ELF-1 (cell line): ENCODE data around the gene CIT.
A peak's percentile ranks its signal among the peaks of the same experiment; 100 is the strongest.
"Not testable (repeated sequence)": the region's sequence is repeated elsewhere in the genome, so short reads cannot be mapped to it uniquely, and the experiment has no call there.

Source experiments
- DNase-seq: peaks from one replicate; pipeline ENCODE4 v3.0.0-alpha.2; 2016; ENCODE audit warnings: low read depth, low spot score

The CIT gene

GRCh38 chr12:119678459-119678858 is 198.7 kb downstream of the CIT start:
- peak; percentile 24 for DNase-seq

DNA sequence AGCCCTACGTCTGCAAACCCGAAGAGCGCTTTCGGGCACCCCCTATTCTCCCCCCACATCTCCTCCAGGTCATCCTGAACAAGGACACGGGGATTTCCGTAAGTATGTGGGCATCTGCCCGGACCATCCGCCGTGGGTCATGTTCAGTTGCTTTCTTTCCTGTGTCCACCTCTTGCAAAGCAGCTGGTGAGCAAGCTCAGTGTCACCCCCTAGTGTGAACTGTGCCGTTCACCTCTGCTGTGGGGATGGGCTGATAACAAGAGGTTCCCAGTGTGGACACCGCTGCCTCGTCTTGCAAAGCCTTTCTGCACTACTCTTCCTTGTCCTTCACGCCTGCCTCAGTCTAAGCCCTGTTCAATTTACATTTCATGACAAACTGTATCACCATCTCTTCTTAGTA is 200.5 kb downstream of the CIT start:
- DNase-seq, result no peak

- DNase-seq, result no peak
Observed at GRCh38 chr12:119676022-119676421, 201.1 kb downstream of the CIT start.

DNA sequence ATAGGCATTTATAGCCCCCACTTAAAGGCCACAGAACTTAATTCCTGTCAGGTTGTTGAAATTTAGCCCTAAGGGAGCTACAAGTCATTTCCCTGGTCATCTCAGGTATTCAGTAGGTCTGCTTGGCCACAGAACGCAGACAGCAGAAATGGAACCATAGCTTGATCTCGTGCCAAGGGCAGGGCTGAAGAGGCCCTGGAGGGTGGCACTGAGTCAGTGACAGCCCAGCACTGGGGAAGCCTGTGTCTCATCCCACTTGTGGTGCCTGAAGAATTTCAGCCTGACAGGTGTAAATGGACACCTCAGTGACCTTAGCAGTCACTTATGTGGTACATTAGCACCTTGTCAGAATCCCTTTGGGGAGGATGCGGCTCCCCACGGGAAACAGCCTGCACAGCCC is 202.6 kb downstream of the CIT start:
- DNase-seq, result no peak

DNA sequence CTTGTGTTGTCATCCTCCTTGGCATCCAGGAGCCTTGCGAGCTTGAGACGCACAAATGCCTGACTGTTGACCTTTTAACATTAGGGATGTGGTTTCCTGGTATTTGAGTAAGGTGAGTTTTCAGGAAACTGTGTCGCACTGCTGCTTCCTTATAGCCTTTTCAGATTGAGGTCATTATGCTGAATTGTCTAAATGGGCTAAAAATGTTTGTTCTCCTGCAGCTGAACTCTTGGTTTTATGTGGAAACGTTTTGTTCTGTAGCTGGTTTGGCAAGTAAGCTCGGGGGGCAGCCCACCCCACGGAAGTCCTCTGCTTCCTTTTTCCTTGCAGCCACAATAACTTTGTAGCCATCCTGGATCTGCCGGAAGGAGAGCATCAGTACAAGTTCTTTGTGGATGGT is 203.5 kb downstream of the CIT start:
- no peak for DNase-seq

GRCh38 chr12:119672194-119672593 is 204.9 kb downstream of the CIT start:
- no peak for DNase-seq

DNA sequence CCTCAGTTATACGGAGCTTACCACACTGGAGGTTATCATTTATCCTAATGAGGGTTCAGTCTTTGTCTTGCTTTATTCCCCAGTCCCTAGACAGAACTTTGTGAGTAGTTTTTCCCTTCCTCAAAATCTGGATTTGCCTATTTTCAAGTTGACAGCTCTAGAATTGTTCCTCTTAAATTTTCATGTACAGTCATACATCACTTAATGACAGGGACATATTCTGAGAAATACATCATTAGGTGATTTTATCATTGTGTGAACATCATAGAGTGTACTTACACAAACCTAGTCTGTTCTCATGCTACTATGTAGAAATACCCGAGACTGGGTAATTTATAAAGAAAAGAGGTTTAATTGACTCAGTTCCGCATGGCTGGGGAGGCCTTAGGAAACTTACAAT is 206.1 kb downstream of the CIT start:
- DNase-seq, result no peak

GRCh38 chr12:119669744-119670472 is 207.2 kb downstream of the CIT start:
- DNase-seq, result no peak

GRCh38 chr12:119668324-119668841 is 208.7 kb downstream of the CIT start:
- DNase-seq, result no peak

DNA sequence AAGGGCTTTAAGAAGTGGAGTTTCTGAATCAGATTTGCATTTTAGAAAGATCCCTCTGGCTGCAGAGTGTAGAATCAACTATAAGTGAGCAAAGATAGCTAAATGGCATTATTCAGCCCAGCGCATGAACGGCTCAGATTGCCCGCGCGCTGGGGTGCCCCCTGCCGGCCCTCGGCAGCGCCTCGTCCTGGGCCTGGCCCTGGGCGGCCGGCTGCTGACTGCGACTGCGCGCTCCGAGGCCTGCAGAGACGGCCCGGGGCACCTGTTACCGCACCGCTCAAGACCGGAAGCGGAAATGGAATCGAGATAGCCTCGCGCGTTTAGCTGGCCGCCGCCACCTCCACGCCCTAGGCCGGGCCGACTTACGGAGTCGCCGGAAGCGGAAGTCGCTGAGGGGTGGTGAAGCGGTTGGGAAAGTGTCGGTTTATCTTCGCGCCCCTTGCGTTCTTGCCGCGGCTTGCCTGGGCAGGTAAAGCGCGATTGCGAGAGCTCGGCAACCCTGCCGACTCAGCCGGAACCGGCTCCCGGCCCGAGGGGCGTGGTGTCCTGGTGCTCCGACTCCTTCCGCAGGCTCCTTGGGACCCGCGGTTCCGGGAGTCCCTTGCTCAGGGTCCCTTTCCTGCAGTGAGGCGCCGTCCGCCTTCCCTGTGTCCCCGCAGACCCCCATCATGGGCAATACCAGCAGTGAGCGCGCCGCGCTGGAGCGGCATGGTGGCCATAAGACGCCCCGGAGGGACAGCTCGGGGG is 209.4 kb downstream of the CIT start, which contains the start of gene PRKAB1:
Gene PRKAB1, plus strand, starts transcription at position 557 of the 747 bp plus-strand sequence. Its CDS starts 112 bp downstream, at position 669.
- peak; percentile 99 for DNase-seq

GRCh38 chr12:119666900-119667576 is 210.1 kb downstream of the CIT start:
- no peak for DNase-seq

DNA sequence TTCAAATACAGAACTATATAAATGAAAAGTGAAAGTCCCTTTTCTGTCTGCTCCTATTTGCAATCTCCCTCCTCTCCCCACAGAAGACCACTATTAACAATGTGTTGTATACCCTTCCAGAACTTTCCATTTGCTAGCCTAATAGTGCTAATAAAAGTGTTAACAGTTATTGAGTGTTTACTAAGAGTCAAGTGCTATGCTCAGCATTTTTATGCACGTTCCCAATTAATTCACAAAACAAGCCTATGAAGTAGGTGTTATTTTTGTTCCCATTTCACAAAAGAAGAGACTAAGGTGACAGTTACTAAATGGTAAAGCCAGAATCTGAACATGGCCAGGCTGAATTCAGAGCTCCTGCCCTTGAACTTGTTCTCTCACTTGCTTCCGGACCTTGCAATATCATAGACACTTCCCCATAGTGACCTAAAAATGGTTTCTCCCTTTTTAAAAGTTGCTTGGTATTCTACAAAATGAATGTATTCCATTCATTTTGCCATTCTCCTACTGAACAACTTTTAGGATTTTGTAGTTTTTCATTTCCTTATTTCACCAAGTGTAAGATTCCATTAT is 210.8 kb downstream of the CIT start:
- DNase-seq, result no peak

DNA sequence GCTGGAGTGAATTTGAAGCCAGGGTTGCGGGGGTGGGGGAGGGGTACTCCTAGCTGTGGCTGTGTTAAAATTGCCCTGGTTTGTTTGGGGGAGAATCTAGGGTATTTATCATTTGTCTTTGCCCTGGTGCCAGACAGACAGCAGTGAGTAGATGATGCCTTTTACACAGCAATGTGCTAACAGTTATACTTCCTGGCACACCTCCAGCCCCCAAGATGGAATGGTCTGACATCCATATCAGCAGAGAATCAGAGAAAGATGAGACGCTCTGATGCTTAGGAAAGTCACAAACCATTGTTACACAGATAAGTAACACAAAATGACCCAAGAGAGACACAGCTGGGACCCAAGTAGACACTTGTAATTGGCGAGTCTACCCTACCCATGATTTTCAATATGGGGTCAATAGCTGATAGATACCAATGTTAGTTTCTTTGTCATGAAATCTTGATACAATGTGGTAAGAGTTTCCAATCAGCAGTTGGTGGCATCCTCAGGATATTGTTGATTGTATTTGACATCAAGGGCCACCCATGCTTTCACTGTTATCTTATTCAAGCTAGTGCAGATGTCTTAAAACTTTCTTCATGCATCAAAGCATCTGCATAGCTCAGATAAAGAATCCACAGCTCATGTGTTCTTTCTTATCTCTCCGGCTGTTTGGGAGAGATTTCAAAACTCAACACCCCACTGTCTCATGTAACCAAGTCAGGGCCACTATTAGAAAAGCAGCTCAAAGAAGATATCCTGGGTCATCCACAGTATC is 211.8 kb downstream of the CIT start:
- DNase-seq, result no peak

GRCh38 chr12:119664642-119665041 is 212.5 kb downstream of the CIT start:
- no peak for DNase-seq

- DNase-seq, result no peak
Observed at GRCh38 chr12:119661882-119662281, 215.2 kb downstream of the CIT start.

- DNase-seq, result no peak
Observed at GRCh38 chr12:119660076-119660475, 217.0 kb downstream of the CIT start.

DNA sequence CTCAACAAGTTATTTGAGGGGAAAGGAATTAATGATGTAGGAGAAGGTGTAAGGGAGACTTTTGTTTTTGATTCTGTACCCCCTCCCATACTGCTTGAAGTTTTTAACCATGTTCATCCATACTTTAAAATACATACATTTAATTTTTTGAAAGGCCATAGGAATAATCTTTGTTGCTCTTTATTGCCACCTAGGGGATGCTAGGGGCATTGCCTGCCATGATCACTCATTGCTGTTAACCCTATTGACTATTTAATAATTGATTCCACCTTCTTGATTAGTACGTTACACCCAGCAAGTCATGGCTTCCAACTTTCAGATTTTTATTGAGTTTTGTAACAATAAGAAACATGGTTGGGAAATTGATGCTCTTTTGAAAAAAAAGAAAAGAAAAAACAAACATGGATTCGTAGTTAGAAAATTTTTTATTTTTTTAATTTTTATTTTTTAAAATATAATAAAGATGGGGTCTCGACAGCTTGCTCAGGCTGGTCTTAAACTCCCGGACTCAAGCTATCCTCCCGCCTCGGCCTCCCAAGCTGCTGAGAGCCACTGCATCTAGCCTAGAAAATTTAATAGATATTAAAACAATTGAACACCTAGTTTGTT is 217.7 kb downstream of the CIT start:
- DNase-seq, result no peak

DNA sequence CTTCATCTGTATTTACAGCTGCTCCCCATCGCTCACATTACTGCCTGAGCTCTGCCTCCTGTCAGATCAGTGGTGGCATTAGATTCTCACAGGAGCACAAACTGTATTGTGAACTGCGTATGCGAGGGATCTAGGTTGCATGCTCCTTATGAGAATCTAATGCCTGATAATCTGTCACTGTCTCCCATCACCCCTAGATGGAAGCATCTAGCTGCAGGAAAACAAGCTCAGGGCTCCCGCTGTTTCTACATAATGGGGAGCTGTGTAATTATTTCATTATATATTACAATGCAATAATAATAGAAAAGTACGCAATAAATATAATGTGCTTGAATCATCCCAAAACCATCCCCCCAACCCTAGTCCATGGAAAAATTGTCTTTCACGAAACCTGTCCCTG is 219.0 kb downstream of the CIT start:
- DNase-seq, result not testable (repeated sequence)

GRCh38 chr12:119657001-119657400 is 220.1 kb downstream of the CIT start:
- not testable (repeated sequence) for DNase-seq

- no peak for DNase-seq
Observed at GRCh38 chr12:119652665-119653064, 224.5 kb downstream of the CIT start.
